ENCODE results near the gene TSPAN18.

- TF ChIP-seq TAF1 (IDR thresholded peaks at IDR 0.05; ENCODE audit: borderline replicate concordance, low read depth, low read length) (no peak), POLR2A (IDR thresholded peaks at IDR 0.05; ENCODE audit: low read depth, low read length) (no peak), POLR2AphosphoS5 (IDR thresholded peaks at IDR 0.05; ENCODE audit: low read depth, low read length) (no peak)
Observed at GRCh38 chr11:44942029-44942955, 215.5 kb downstream of the TSPAN18 start.
